COLO668 (cell line): ENCODE data around the gene COQ2.

ENCODE experiments used
- DNase-seq: peaks from one replicate; lab custom pipeline; 2025; ENCODE audit not compliant: unreplicated experiment; lab: John Stamatoyannopoulos, UW

Gene COQ2

DNA sequence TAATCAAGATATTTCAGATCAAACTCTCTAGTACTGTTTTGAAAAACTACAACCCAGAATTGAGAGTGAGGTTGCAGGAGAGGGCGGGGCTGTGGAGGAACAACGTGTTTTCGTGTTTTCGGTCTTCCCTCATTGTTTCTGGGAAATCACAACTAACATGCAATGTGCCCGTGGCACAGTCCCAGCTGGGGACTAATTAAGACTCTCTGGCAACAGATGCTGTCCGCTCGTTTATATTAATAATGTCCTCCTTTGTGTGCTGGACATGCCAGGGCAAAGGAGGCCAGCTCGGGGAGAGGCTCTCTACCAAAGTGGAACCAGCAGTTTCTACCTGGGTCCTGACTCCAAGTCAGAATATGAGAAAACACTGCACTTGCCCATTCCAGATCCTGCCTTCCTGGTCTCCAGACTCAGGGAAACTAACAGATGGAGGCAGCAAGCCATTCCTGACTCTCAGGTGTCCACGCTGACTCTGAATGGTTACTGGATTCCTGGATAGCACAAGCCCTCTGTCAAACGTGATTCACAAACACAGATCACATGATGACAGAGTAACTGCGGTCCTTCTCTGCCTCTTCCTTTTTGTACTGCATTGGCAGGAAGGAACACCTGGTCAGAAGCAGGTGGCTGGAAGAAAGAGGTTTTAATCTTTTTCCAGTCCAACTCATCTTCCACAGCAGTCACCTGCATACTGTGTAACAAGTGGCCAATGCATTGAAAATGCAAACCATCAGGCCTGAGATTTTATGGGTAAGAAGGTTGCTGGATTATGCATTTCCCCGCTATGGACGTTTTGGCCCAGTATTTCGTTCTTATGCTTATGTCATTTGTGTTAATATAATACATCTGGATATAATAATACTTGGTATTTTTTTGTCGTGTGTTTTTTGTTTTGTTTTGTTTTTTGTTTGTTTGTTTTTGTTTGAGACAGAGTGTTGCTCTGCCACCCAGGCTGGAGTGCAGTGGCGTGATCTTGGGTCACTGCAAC is 65.0 kb downstream of the COQ2 start:
- DNase-seq = peak; percentile 30

DNA sequence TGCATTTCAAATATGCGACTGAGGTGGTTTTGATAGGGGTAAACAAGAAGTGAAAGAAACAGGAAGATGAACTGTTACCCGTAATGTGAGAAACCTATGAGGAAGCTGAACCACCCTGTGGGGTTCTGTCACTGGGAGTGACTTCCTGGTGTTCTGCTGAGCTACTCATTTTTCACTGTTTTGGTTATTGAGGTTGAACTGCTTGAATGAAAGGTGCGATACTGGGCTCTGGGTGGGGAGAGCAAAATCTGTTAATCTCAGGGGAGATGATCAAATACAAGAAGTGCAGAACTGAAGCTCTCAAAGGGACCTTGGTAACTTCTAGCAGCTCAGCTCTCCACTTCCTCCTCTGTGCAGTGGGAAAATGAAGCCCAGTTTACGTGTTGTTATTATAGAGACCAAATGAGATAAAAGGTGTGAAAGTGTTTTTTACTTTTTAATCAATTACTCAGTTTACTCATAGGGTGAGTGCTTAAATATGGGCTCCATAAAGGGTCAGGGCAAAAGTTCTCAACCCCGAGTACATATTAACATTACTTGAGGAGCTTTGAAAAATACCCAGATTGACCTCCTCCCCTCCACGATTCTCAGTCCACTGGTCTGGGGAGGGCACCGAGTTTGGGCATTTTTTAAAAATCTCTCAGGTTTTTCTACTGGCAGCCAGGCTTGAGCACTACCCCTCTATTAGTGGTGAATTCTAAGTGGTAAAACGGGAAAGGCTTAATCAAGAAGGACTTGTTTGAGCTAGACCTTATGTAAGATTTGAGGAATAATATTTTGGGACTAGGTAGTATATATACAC is 66.7 kb downstream of the COQ2 start:
- no peak for DNase-seq

DNA sequence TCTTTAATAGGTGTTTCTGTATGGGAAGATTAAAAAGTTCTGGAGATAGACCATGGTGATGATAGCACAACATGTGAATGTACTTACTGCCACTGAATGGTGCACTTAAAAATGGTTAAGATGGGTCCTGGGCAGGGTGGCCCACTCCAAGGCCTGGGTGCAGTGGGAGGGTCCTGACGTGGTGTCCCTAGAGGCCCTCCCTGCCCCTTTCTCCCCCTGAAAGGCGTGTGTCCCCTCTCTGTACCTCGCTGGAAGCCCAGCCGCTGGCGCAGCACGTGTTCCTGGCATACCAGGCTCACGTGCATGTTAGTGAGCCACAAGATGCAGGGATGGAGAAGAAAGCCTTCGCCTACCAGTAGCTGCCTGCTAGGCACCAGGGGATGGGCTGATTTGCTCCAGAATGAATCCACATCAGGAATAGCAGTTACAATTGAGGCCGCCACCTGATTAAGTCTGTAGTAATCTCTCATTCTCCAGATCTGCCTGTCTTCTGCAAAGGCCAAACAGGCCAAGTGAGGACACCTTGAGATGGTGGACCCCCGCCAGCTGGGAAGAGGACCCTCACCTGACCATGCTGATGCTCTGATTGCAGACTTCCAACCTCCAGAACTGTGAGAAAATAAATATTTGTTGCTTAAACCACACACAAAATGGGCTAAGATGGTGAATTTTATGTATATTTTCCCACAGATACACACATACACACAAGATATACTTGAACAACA is 67.5 kb downstream of the COQ2 start:
- no peak for DNase-seq

DNA sequence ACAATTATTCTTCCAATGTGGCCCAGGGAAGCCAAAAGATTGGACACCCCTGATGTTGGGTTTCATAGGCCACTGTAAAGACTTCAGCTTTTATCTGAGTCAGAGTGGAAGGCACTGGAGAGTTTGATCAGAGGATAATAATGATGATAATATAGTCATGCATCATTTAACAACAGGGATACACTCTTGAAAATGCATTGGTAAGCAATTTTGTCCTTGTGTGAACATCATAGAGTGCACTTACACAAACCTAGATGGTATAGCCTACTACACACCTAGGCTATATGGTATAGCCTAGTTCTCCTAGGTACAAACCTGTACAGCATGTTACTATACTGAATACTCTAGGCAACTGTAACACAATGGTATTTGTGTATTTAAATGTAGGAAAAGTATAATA is 70.5 kb downstream of the COQ2 start:
- no peak for DNase-seq
